Muscle layer of duodenum (tissue), 2 donors: ENCODE results near the gene GPR173.

ENCODE experiments used
- H3K27ac ChIP-seq: one replicate; pipeline ENCODE4 v1.7.0; 2013; ENCODE audit warnings: mild to moderate bottlenecking, low read length
- H3K27me3 ChIP-seq: one replicate; pipeline ENCODE4 v1.7.0; 2013; ENCODE audit warnings: low read depth, mild to moderate bottlenecking, control low read depth, low read length
- H3K36me3 ChIP-seq, 2 donors: one replicate each; pipeline ENCODE4 v1.7.0; 2013; ENCODE audit warnings: low read length in 2 of 2, control low read depth in 1 of 2, mild to moderate bottlenecking in 1 of 2; ENCODE audit not compliant: insufficient read depth in 2 of 2, control insufficient read depth in 1 of 2
- H3K4me1 ChIP-seq, 2 donors: one replicate each; pipeline ENCODE4 v1.7.0; 2013; ENCODE audit warnings: low read length in 2 of 2, mild to moderate bottlenecking in 2 of 2, control low read depth in 1 of 2, moderate library complexity in 1 of 2; ENCODE audit not compliant: insufficient read depth in 2 of 2, control insufficient read depth in 1 of 2
- H3K4me3 ChIP-seq, 2 donors: one replicate each; pipeline ENCODE4 v1.7.0; 2013; ENCODE audit warnings: low read length in 2 of 2, low read depth in 1 of 2, mild to moderate bottlenecking in 1 of 2
- H3K9me3 ChIP-seq, 2 donors: one replicate each; pipeline ENCODE4 v1.7.0; 2013; ENCODE audit warnings: low read length in 2 of 2, control low read depth in 1 of 2, mild to moderate bottlenecking in 1 of 2; ENCODE audit not compliant: control insufficient read depth in 1 of 2
- donor health status: healthy.

GPR173 gene

DNA sequence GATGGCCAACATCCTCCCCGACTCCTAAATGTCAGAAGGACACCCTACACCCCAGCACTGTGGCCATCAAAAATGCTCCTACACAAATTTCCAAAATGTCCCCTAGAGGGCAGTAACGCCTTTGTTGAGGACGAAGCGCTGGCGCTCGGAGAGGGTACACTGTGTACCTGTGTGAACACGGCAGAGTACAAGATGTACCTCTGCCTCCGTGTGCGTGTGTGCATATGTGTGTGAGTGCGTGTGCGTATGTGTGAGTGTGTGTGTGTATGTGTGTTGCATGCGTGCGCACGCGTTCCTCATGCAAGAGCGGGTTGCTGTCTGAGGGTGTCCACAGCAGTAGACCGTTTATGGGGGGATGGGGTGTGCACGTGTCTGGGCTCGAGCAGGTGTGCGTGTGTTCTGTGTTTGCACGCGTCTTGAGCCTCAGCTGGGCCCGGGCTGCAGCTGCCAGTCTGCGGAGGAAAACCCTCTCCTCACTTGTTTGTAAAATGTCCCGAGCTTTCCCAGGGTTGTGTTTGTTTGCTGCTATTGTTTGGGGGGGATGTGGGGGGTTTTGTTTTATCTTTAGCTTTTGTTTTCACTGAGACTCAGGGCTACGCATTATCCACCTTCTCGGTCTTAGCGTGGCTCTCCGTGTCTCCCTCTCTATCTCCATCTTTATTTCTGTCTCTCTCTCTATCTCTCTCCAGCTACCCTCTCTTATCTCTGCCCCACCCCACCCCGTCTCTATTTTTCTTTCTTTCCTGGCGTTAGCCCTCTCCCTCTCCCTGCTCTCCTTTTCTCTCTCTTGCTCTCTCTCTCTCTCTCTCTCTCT, 23.2 kb downstream of the GPR173 start:
- no peaks in the 10 kb centered on the region for H3K9me3 ChIP-seq
- H3K27ac ChIP-seq: peak overlapping the region; percentile 56
- H3K4me3 ChIP-seq: peak overlapping the region; percentile 54 to 65
- H3K4me1 ChIP-seq: no peaks in the 10 kb centered on the region
- no peaks in the 10 kb centered on the region for H3K27me3 ChIP-seq
- no peaks in the 10 kb centered on the region for H3K36me3 ChIP-seq

DNA sequence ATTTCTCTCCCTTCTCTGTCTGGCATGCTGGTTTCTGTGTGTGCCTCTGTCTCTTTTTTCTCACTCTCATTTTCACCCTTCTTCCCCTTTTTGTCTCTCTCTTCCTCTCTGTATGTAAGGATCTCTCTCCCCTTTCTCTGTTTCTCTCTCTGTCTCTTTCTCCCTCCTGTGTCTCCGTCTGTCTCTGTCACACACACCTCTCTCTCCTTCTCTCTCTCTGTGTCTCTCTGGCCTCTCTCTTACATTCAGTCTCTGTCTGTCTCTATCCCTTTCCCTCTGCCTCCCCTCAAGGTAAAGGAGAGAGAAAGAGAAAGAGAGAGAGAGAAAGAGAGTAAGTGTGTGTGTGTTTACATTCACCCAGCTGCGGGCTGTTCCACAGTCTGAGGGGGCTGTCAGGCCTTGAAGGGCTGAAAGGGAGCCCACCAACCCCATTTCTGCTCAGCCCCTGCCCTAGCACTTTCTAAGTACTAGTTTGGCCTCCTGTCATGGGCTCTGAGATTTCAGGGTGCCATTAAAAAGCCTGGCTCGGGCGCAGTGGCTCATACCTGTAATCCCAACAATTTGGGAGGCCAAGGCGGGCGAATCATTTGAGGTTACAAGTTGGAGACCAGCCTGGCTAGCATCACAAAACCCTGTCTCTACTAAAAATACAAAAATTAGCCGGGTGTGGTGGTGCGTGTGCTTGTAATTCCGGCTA, 24.0 kb downstream of the GPR173 start:
- H3K4me1 ChIP-seq: no peaks in the 10 kb centered on the region
- H3K27me3 ChIP-seq: no peaks in the 10 kb centered on the region
- no peak overlapping the region for H3K4me3 ChIP-seq
- H3K36me3 ChIP-seq: no peaks in the 10 kb centered on the region
- peak overlapping the region; percentile 56 for H3K27ac ChIP-seq
- no peaks in the 10 kb centered on the region for H3K9me3 ChIP-seq

DNA sequence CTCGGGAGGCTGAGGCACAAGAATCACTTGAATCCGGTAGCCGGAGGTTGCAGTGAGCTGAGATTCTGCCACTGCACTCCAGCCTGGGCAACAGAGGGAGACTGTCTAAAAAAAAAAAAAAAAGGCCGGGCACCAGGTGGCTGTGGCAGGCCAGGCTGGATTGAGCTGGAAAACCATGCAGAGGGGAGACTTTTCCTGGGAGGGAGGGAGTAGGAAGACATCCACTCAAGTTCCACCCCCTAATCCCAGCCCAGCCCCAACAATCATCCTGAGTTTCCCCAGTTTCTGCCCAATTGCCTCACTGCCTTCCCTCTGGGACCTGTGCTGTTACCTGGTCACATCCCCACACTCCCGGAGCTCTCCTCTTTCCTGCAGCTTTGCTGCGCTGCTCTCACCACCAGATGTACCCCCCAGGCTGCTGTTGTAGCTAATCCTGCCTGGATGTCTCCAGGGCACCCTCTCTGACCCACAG, 24.6 kb downstream of the GPR173 start:
- H3K27ac ChIP-seq: no peak overlapping the region
- H3K27me3 ChIP-seq: no peaks in the 10 kb centered on the region
- no peaks in the 10 kb centered on the region for H3K9me3 ChIP-seq
- H3K4me3 ChIP-seq: no peak overlapping the region
- no peaks in the 10 kb centered on the region for H3K36me3 ChIP-seq
- H3K4me1 ChIP-seq: no peaks in the 10 kb centered on the region

DNA sequence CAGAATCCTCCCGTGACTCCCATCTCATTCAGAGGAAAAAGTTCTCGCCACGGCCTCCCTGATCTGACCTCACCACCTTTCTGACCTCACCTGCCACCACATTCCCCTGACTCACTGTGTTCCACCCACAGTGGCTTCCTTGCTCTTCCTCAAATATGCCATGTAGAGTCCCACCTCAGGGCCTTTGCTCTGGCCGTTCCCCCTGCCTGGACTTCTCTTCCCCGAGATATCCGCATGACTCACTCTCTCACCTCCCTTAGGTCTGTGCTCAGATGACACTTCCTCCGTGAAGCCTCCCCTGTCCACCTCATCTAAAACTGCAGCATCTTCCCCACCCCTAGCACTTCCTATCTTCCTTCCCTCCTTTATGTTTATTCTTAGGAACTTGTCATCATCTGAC, 26.4 kb downstream of the GPR173 start:
- Histone ChIP-seq H3K36me3 (no peaks in the 10 kb centered on the region), H3K27me3 (no peaks in the 10 kb centered on the region), H3K4me3 (no peak overlapping the region), H3K9me3 (no peaks in the 10 kb centered on the region), H3K4me1 (no peaks in the 10 kb centered on the region), H3K27ac (no peak overlapping the region)

DNA sequence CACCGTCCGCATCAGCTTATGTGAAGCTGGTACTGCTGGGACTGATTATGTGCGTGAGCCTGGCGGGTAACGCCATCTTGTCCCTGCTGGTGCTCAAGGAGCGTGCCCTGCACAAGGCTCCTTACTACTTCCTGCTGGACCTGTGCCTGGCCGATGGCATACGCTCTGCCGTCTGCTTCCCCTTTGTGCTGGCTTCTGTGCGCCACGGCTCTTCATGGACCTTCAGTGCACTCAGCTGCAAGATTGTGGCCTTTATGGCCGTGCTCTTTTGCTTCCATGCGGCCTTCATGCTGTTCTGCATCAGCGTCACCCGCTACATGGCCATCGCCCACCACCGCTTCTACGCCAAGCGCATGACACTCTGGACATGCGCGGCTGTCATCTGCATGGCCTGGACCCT, 28.1 kb downstream of the GPR173 start:
- Histone ChIP-seq H3K4me1 (no peaks in the 10 kb centered on the region), H3K36me3 (no peaks in the 10 kb centered on the region), H3K27me3 (no peaks in the 10 kb centered on the region), H3K27ac (no peak overlapping the region), H3K4me3 (no peak overlapping the region), H3K9me3 (no peaks in the 10 kb centered on the region)

DNA sequence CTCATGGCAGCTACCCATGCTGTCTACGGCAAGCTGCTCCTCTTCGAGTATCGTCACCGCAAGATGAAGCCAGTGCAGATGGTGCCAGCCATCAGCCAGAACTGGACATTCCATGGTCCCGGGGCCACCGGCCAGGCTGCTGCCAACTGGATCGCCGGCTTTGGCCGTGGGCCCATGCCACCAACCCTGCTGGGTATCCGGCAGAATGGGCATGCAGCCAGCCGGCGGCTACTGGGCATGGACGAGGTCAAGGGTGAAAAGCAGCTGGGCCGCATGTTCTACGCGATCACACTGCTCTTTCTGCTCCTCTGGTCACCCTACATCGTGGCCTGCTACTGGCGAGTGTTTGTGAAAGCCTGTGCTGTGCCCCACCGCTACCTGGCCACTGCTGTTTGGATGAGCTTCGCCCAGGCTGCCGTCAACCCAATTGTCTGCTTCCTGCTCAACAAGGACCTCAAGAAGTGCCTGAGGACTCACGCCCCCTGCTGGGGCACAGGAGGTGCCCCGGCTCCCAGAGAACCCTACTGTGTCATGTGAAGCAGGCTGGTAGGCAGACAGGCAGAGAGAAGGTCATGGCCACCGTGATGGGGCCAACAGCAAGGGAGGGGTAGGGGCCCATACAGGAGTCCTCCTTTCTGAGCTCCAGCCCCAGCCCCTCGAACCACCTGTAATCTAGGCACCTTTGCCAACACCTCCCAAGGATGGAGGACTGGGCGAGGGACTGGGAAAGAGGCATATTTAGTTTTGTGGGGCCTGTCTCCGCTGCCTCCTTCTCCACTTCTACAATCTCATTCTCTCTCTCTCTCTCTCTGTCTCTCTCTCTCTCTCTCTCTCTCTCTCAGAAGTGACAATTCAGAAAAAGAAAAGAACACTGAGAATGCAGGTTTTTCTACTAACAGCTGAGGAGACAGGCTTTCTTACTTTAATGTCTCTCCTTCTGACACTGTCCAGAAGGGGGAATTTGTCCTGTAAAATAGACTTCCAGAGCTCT, 28.9 kb downstream of the GPR173 start:
- no peaks in the 10 kb centered on the region for H3K4me1 ChIP-seq
- no peak overlapping the region for H3K27ac ChIP-seq
- H3K36me3 ChIP-seq: no peaks in the 10 kb centered on the region
- H3K27me3 ChIP-seq: no peaks in the 10 kb centered on the region
- no peaks in the 10 kb centered on the region for H3K9me3 ChIP-seq
- no peak overlapping the region for H3K4me3 ChIP-seq

DNA sequence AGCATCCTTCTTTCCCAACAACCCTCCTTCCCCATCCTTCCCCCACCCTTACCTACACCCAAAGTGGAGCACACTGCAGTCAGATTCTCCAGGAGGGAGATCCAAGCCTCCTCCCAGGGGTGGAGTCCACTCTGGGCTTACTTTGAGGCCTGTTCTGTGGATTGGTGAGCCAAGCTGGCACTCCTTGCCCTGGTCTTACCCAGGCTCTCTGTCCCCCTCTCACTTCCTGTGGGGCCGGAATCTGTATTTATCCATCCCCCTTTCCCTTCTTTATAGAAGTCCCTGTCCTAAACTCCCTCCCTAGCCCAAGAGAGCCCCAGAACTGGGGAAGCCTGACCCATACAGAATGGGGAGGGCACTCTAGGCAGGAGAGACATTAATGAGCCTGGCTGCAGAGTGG, 30.4 kb downstream of the GPR173 start:
- Histone ChIP-seq H3K27me3 (no peaks in the 10 kb centered on the region), H3K36me3 (no peaks in the 10 kb centered on the region), H3K4me1 (peaks cover 0 to 2% of the 10 kb centered on the region in 2 donors), H3K27ac (no peak overlapping the region), H3K4me3 (no peak overlapping the region), H3K9me3 (no peaks in the 10 kb centered on the region)

DNA sequence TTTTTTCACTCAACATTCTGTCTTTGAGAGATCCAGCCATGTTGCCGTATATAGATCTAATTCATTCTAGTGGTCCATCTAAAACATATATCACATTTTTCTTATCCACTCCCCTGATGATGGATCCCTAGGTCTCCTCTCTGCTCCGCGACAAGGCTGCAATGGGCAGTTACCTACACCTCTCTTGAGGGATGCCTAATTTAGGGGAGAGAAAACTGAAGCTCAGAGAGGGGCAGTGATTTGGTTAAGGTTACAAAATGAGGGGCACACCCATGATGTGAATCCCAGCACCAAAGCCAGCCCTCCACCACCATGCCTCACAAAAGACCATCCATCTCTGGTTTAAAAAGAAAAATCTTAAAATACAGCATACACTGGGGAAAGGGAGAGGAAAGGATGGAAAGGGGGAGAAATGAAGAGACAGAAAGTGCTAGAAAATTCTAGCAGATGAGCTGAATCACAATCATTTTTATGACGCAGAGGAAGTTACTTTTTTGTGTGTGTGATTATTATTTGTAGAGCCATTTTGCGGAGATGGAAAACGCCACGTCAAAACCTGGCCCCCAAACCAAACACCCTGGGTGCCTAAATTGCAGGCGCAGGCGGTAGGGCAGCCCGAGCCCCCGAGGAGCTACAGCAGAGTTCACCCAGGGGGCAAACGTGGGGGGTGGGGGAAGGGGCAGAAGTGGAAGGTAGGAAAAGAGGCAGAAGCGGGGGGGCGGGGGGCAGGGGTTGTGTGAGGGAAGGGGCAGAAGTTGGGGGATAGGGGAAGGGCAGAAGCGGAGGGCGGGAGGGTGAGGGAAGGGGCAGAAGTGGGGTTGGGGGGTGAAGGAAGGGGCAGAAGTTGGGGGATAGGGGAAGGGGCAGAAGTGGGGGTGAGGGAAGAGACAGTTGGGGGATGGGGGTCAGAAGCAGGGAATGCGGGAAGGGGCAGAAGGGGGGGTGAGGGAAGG, 32.3 kb downstream of the GPR173 start:
- Histone ChIP-seq H3K9me3 (no peaks in the 10 kb centered on the region), H3K36me3 (peaks cover 10 to 13% of the 10 kb centered on the region in 2 donors), H3K4me1 (peaks cover 0 to 15% of the 10 kb centered on the region in 2 donors), H3K27ac (peak overlapping the region; percentile 60), H3K4me3 (no peak overlapping the region), H3K27me3 (no peaks in the 10 kb centered on the region)

DNA sequence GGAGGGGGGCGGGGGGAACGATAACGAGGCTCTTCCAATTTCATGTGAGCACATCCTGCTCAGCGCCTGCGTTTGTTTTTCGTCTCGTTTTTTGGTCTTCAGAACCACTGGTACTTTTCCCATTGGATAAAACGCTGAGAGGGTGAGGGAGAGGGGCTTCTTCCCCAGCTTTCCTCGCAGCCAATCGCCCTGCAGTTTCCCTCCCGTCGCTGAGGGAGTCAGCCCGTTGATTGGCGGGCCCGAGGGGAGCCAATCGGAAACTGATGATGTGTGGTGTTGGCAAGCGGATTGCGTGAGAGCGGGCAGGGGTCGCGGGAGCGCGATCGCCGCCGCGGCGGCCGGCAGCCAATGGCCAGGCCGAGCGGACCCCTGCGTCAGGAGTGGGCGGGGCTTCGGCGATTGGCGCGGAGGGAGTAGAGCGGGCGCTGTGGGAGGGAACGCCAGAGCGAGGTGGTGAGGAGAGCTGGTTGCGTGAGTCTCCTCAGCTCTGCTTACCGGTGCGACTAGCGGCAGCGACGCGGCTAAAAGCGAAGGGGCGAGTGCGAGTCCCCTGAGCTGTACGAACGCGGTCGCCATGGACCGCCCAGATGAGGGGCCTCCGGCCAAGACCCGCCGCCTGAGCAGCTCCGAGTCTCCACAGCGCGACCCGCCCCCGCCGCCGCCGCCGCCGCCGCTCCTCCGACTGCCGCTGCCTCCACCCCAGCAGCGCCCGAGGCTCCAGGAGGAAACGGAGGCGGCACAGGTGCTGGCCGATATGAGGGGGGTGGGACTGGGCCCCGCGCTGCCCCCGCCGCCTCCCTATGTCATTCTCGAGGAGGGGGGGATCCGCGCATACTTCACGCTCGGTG, 33.6 kb downstream of the GPR173 start, which contains the start of gene TSPYL2:
TSPYL2 (plus strand) TSS at position 443 of the 848 bp plus-strand sequence; CDS start at position 575, 132 bp downstream.
- H3K36me3 ChIP-seq: peaks cover 15 to 17% of the 10 kb centered on the region in 2 donors
- H3K27me3 ChIP-seq: no peaks in the 10 kb centered on the region
- H3K9me3 ChIP-seq: no peaks in the 10 kb centered on the region
- peak within 1 kb of the TSS; percentile 75 to 83 for H3K4me3 ChIP-seq
- peak within 1 kb of the TSS; percentile 31 for H3K27ac ChIP-seq
- H3K4me1 ChIP-seq: peaks cover 0 to 21% of the 10 kb centered on the region in 2 donors
